BE2C (cell line): ENCODE measurements around the gene HIGD1A.

Experiments
- DNase-seq: peaks from one replicate; pipeline ENCODE4 v3.0.0-alpha.2; 2020
- H3K27me3 ChIP-seq: fragments of 250-450 bp; sonication (Bioruptor Pico); 2 replicates; pipeline ENCODE4 v1.5.1; 2020; ENCODE audit warnings: mild to moderate bottlenecking
- H3K36me3 ChIP-seq: fragments of 250-450 bp; sonication (Bioruptor Pico); 2 replicates; pipeline ENCODE4 v1.5.1; 2020; ENCODE audit warnings: mild to moderate bottlenecking
- H3K4me1 ChIP-seq: fragments of 250-450 bp; sonication (Bioruptor Pico); 2 replicates; pipeline ENCODE4 v1.5.1; 2020
- H3K4me3 ChIP-seq: 2 replicates; pipeline ENCODE4 v1.5.1; 2011; ENCODE audit warnings: low read depth, low read length
- H3K9me3 ChIP-seq: fragments of 250-450 bp; sonication (Bioruptor Pico); 2 replicates; pipeline ENCODE4 v1.5.1; 2020
- TF ChIP-seq, protein P1 (sequence below): IDR thresholded peaks from 2 replicates; pipeline ENCODE4 v1.5.1; 2012; ENCODE audit warnings: mild to moderate bottlenecking, low read depth, low read length

HIGD1A gene

DNA sequence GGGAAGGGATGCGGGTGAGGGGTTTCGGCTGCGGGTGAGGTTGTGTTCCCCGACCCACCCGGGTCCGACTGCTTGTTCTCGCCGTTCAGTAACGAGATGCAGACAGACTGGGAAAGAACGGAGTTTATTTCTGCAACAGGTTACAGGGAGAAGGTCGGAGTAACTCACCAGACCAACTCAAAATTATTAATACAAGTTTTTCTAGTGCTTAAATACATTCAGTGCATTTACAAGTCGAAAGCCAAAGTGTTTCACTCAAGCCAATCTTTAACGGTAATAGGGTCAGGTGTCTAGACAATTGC, 492 bp upstream of the HIGD1A start:
- no peak for DNase-seq
- Histone ChIP-seq H3K27me3 (no peaks in the 10 kb centered on the region), H3K36me3 (no peaks in the 10 kb centered on the region), H3K4me3 (peak overlapping the region; percentile 82), H3K9me3 (no peaks in the 10 kb centered on the region), H3K4me1 (no peaks in the 10 kb centered on the region; the same call in 1 of the 2 replicates)
- TF ChIP-seq, protein P1, sequence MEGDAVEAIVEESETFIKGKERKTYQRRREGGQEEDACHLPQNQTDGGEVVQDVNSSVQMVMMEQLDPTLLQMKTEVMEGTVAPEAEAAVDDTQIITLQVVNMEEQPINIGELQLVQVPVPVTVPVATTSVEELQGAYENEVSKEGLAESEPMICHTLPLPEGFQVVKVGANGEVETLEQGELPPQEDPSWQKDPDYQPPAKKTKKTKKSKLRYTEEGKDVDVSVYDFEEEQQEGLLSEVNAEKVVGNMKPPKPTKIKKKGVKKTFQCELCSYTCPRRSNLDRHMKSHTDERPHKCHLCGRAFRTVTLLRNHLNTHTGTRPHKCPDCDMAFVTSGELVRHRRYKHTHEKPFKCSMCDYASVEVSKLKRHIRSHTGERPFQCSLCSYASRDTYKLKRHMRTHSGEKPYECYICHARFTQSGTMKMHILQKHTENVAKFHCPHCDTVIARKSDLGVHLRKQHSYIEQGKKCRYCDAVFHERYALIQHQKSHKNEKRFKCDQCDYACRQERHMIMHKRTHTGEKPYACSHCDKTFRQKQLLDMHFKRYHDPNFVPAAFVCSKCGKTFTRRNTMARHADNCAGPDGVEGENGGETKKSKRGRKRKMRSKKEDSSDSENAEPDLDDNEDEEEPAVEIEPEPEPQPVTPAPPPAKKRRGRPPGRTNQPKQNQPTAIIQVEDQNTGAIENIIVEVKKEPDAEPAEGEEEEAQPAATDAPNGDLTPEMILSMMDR: no peak

DNA sequence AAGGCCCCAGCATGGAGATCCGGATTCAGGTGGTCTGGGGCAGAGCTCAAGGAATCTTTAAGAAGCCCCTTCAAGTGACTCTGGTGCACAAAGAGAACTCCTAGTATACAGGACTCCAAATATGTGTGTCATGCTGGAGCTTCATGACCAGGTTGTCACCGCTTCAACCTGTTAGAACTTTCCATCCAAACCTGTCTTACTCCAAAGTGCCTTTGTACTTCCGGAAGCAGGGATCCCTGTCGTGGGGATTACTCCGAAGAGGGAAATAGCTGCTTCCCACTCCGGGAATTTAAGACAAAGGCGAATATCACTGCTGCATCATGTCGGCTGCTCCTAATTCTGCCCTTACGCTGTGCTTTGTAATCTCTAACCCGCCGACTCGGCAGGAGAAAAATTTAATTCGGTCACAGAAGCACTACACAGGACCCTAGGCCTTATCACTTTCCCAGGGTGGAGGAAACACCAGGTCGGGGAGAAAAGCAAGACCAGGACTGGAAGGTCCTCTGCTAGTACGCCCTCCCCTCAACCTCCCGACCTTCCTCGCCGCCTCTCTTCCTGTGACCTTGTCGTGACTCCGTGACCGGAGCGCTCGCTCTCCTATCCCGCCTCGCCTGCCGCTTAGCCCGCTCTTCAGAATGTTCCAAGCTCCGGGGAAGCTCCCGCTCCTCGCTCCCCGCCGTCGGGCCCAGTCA, 730 bp downstream of the HIGD1A start:
- Histone ChIP-seq H3K36me3 (no peaks in the 10 kb centered on the region), H3K27me3 (no peaks in the 10 kb centered on the region), H3K9me3 (no peaks in the 10 kb centered on the region), H3K4me1 (no peaks in the 10 kb centered on the region; the same call in 1 of the 2 replicates), H3K4me3 (peak overlapping the region; percentile 82)
- TF ChIP-seq, protein P1: no peak
- peak; percentile 12 for DNase-seq

DNA sequence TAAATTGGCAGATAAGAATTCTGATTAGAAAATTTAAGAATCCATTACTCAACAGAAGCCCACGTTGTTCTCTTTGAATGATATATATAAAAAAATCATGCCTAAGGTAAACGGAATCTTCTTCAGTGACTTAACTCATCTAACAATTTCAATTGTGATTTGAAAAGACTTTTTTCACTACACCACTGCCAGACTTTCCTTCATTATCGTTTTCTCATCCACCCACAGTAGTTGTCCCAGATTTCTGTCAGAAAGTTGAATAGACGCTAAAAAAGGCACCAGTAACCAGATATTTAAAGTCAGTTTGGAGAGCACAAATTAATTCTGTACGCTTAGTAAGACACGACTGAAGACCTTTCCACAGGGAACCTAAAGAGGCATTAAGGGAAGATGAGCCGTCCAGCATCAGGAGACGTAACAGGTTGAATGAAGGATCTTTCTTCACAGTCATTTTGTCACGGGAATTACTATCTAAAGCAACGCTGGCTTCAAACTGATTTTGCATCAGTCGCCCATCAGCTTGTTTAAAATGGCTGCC, 1.3 kb downstream of the HIGD1A start:
- TF ChIP-seq, protein P1: no peak
- H3K9me3 ChIP-seq: no peaks in the 10 kb centered on the region
- H3K27me3 ChIP-seq: no peaks in the 10 kb centered on the region
- no peaks in the 10 kb centered on the region for H3K36me3 ChIP-seq
- H3K4me3 ChIP-seq: peak overlapping the region; percentile 82
- no peak for DNase-seq
- H3K4me1 ChIP-seq: no peaks in the 10 kb centered on the region; the same call in 1 of the 2 replicates

DNA sequence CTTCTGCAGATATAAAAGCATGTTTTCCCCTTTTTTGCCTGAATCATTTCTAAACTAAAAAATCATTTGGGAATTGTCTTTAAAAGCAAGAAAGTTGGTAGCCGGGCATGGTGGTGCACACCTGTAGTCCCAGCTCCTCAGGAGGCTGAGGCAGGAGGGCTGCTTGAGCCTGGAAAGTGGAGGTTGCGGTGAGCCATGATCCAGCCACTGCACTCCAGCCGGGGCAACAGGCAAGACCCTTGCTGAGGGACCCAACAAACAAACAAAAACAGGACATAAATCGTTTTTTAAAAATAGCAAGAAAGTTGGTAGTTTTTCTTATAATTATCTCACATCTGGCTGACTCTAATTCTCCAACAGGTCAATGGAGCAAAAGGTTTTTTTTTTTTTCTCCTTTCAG, 2.5 kb downstream of the HIGD1A start:
- no peaks in the 10 kb centered on the region for H3K27me3 ChIP-seq

DNA sequence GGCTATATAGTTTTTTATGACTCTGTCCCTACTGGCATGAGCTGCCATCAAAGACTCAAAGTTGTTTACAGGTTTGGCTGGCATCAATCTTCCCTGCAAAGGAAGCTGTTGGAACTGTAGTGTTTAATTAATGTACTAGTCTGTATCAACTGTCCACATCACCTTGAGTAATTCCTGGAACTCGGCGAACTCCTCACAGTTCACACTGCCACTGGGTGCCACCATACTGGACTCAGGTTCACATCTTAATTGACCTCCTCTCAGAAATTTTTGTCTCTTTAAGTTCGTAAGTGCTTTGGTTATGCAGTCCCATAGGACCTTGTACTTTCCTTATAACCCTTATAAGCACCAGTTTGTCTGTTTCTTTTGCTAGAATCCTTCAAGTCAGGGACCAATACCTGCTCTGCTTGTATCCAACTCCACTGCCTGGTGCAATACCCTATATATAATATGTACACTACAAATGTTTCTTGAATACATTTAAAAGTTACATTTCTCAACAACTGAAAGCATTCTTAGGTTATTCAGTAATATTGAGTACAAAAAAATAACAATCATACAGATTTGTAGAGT, 3.2 kb downstream of the HIGD1A start:
- TF ChIP-seq, protein P1: no peak
- no peaks in the 10 kb centered on the region for H3K9me3 ChIP-seq
- H3K4me3 ChIP-seq: no peak overlapping the region
- H3K4me1 ChIP-seq: no peaks in the 10 kb centered on the region; the same call in 1 of the 2 replicates
- DNase-seq: no peak
- no peaks in the 10 kb centered on the region for H3K36me3 ChIP-seq
- H3K27me3 ChIP-seq: no peaks in the 10 kb centered on the region

More for the DNA sequence above, 2.5 kb downstream of the HIGD1A start:
- H3K36me3 ChIP-seq: no peaks in the 10 kb centered on the region
- TF ChIP-seq, protein P1: no peak
- no peaks in the 10 kb centered on the region; the same call in 1 of the 2 replicates for H3K4me1 ChIP-seq
- no peak for DNase-seq
- no peaks in the 10 kb centered on the region for H3K9me3 ChIP-seq
- no peak overlapping the region for H3K4me3 ChIP-seq

DNA sequence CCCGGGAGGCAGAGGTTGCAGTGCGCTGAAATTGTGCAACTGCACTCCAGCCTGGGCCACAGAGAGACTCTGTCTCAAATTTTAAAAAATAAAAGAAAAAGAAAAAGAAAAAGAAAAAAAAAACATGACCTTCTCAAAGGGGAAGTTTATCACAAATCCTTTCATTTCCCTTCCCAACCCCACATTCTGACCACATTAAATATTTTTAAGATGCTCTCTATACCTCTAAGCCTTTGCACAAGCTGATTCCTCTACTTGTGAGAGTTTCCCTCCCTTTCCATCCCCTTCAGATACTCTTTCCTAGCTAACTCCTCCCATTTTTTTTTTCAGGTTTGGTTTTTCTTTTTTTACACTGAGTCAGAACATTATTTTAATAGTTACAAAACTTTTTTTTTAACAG, 4.0 kb downstream of the HIGD1A start:
- no peak for DNase-seq
- TF ChIP-seq, protein P1: no peak
- Histone ChIP-seq H3K27me3 (no peaks in the 10 kb centered on the region), H3K4me3 (no peak overlapping the region), H3K4me1 (no peaks in the 10 kb centered on the region; the same call in 1 of the 2 replicates), H3K36me3 (no peaks in the 10 kb centered on the region), H3K9me3 (no peaks in the 10 kb centered on the region)
